Neuron (in vitro differentiated cells): ENCODE results near the gene DAB1.
"Not testable (repeated sequence)": the region's sequence is repeated elsewhere in the genome, so short reads cannot be mapped to it uniquely, and the experiment has no call there.

Experiments used
- H2AFZ ChIP-seq: one replicate; pipeline ENCODE4 v1.6.1; 2013; ENCODE audit warnings: low read depth, mild to moderate bottlenecking, inconsistent platforms, low read length, moderate library complexity
- H3K27me3 ChIP-seq: one replicate; pipeline ENCODE4 v1.6.1; 2013; ENCODE audit warnings: low read length; ENCODE audit not compliant: insufficient read depth
- H3K36me3 ChIP-seq: one replicate; pipeline ENCODE4 v1.6.1; 2013; ENCODE audit warnings: low read length; ENCODE audit not compliant: insufficient read depth
- H3K4me1 ChIP-seq: one replicate; pipeline ENCODE4 v1.6.1; 2013; ENCODE audit warnings: low read length; ENCODE audit not compliant: insufficient read depth
- H3K4me3 ChIP-seq: 2 replicates; pipeline ENCODE4 v1.5.1; 2013; ENCODE audit warnings: mild to moderate bottlenecking, low read length, moderate library complexity
- H3K9me3 ChIP-seq: one replicate; pipeline ENCODE4 v1.6.1; 2013; ENCODE audit warnings: low read length

Gene DAB1

GRCh38 chr1:57369889-57370288 is 54.0 kb downstream of the DAB1 start:
- Histone ChIP-seq H3K4me1 (no peaks in the 10 kb centered on the region), H3K27me3 (no peaks in the 10 kb centered on the region), H3K9me3 (peaks cover 9% of the 10 kb centered on the region), H3K4me3 (no peak overlapping the region), H3K36me3 (no peaks in the 10 kb centered on the region), H2AFZ (no peak overlapping the region)

- Histone ChIP-seq H3K36me3 (no peaks in the 10 kb centered on the region), H2AFZ (no peak overlapping the region), H3K4me3 (no peak overlapping the region), H3K4me1 (no peaks in the 10 kb centered on the region), H3K27me3 (no peaks in the 10 kb centered on the region), H3K9me3 (peaks cover 9% of the 10 kb centered on the region)
Measured at GRCh38 chr1:57367945-57368344, 55.9 kb downstream of the DAB1 start.

- no peak overlapping the region for H3K4me3 ChIP-seq
- H3K27me3 ChIP-seq = no peaks in the 10 kb centered on the region
- H2AFZ ChIP-seq = no peak overlapping the region
- H3K4me1 ChIP-seq = peaks cover 5% of the 10 kb centered on the region
- H3K9me3 ChIP-seq = peaks cover 6% of the 10 kb centered on the region
- H3K36me3 ChIP-seq = no peaks in the 10 kb centered on the region
Measured at GRCh38 chr1:57363643-57364042, 60.2 kb downstream of the DAB1 start.

- no peak overlapping the region for H3K4me3 ChIP-seq
- no peak overlapping the region for H2AFZ ChIP-seq
- no peaks in the 10 kb centered on the region for H3K27me3 ChIP-seq
- H3K4me1 ChIP-seq = peaks cover 5% of the 10 kb centered on the region
- H3K9me3 ChIP-seq = peaks cover 4% of the 10 kb centered on the region
- no peaks in the 10 kb centered on the region for H3K36me3 ChIP-seq
Measured at GRCh38 chr1:57363165-57363564, 60.7 kb downstream of the DAB1 start.

GRCh38 chr1:57362480-57362879 is 61.4 kb downstream of the DAB1 start:
- Histone ChIP-seq H2AFZ (no peak overlapping the region), H3K9me3 (no peaks in the 10 kb centered on the region), H3K4me3 (no peak overlapping the region), H3K36me3 (no peaks in the 10 kb centered on the region), H3K4me1 (peaks cover 5% of the 10 kb centered on the region), H3K27me3 (no peaks in the 10 kb centered on the region)

DNA sequence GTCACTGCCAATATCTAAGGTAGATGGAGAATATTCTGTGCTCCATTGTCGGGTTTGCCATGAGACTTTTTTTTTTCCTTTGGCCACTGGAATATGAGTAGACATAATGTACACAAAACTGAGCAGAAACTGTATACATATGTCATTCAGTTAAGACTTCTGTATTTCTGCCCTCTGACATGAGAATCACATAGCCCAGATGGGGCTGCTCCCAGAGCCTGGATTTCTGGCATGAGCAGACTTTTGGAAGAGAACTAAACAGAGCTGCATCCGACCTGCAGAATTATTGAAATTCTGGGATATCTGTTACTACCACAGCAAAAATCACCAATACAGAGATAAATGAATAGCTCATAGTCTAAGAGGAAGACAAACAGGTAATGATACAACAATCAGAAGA is 62.3 kb downstream of the DAB1 start:
- Histone ChIP-seq H3K9me3 (no peaks in the 10 kb centered on the region), H2AFZ (no peak overlapping the region), H3K4me3 (no peak overlapping the region), H3K36me3 (no peaks in the 10 kb centered on the region), H3K4me1 (peaks cover 5% of the 10 kb centered on the region), H3K27me3 (no peaks in the 10 kb centered on the region)

DNA sequence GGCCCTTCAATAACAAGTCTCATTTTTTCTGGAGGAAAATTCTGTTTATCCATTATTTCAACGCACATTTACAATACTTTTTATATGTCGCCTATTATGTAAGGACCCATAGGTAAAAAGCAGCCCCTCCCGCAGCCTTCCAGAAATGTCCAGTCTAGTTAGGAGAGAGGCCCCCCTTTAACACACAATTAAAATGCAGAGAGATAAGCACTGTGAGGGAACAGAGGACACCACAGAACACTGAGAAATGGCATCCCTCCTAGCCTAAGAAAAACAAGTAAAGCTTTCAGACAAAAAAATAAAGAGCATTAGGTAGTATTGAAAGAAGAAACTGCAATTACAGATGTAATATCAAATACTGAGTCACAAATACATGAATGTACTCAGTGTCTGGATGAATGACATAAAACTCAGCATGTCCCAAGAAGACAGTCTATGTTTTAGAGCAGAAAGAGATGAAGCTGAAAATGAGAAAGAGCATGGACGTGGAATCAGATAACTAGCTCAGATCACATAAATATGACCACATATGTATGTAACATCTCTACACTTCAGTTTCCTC is 62.9 kb downstream of the DAB1 start:
- no peak overlapping the region for H2AFZ ChIP-seq
- no peaks in the 10 kb centered on the region for H3K36me3 ChIP-seq
- H3K4me1 ChIP-seq = peaks cover 5% of the 10 kb centered on the region
- no peaks in the 10 kb centered on the region for H3K9me3 ChIP-seq
- no peaks in the 10 kb centered on the region for H3K27me3 ChIP-seq
- H3K4me3 ChIP-seq = no peak overlapping the region

DNA sequence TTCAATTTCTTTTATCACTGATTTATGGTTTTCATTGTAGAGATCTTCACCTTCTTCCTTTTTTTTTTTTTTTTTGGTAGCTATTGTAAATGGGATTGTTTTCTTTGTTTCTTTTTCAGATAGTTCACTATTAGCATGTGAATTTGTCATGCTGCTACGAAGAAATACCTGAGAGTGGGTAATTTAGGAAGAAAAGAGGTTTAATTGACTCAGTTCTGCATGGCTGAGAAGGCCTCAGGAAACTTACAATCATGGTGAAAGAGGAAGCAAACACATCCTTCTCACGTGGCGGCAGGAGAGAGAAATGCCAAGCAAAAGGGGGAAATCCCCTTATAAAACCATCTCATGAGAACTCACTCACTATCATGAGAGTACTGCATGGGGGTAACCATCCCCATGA is 66.4 kb downstream of the DAB1 start:
- Histone ChIP-seq H3K4me1 (peaks cover 5% of the 10 kb centered on the region), H3K36me3 (no peaks in the 10 kb centered on the region), H3K9me3 (no peaks in the 10 kb centered on the region), H3K4me3 (no peak overlapping the region), H2AFZ (no peak overlapping the region), H3K27me3 (no peaks in the 10 kb centered on the region)

- H2AFZ ChIP-seq = no peak overlapping the region
- H3K4me3 ChIP-seq = no peak overlapping the region
- H3K9me3 ChIP-seq = no peaks in the 10 kb centered on the region
- no peaks in the 10 kb centered on the region for H3K36me3 ChIP-seq
- no peaks in the 10 kb centered on the region for H3K27me3 ChIP-seq
- peaks cover 8% of the 10 kb centered on the region for H3K4me1 ChIP-seq
Measured at GRCh38 chr1:57353654-57354053, 70.2 kb downstream of the DAB1 start.

- Histone ChIP-seq H3K4me1 (peaks cover 8% of the 10 kb centered on the region), H3K4me3 (no peak overlapping the region), H3K36me3 (no peaks in the 10 kb centered on the region), H3K27me3 (no peaks in the 10 kb centered on the region), H2AFZ (no peak overlapping the region), H3K9me3 (no peaks in the 10 kb centered on the region)
Measured at GRCh38 chr1:57350610-57351009, 73.2 kb downstream of the DAB1 start.

DNA sequence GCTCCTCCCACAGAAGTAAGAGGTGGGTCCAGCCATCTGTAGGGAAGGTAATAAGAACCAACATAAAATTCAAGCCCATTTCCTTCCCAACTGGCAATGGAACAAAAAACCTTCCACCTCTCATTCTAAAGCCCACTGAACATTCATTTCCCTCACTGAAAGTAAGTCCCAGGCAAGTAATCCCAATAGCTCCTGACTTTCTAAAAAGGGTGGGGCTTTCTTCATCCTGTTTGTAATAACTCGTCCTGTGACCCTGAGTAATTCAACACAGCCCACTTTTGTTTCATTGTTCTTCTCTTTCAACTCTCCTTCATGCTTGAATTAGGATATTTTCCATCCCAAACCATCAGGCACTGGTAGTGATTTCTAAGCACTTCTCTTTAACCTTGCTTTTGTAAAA is 74.9 kb downstream of the DAB1 start:
- no peak overlapping the region for H2AFZ ChIP-seq
- H3K27me3 ChIP-seq = no peaks in the 10 kb centered on the region
- H3K36me3 ChIP-seq = no peaks in the 10 kb centered on the region
- no peaks in the 10 kb centered on the region for H3K9me3 ChIP-seq
- H3K4me3 ChIP-seq = no peak overlapping the region
- peaks cover 8% of the 10 kb centered on the region for H3K4me1 ChIP-seq

- Histone ChIP-seq H3K9me3 (no peaks in the 10 kb centered on the region), H3K4me3 (no peak overlapping the region), H3K27me3 (no peaks in the 10 kb centered on the region), H2AFZ (no peak overlapping the region), H3K4me1 (peaks cover 8% of the 10 kb centered on the region), H3K36me3 (peaks cover 3% of the 10 kb centered on the region)
Measured at GRCh38 chr1:57345916-57346315, 77.9 kb downstream of the DAB1 start.

DNA sequence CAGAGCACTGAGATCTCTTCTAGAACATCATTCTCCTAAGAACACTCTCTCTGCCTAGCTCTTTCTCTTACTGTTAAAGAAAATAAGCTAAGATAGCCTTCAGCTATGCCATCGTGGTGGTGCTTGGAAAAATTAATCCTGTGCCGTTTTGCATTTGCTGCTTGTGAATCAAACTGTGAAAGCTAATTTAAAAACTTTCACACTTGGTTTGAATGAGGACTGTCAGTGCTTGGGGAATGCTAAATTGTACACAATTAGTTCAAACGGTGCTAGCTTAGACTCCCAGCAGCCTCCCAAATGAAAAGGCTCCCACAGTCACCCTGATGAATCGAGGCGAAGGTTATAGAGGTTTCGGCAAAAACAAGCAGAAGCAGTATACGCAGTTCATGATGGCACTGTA is 79.6 kb downstream of the DAB1 start:
- Histone ChIP-seq H3K4me3 (no peak overlapping the region), H2AFZ (no peak overlapping the region), H3K4me1 (peaks cover 7% of the 10 kb centered on the region), H3K36me3 (peaks cover 3% of the 10 kb centered on the region), H3K27me3 (no peaks in the 10 kb centered on the region), H3K9me3 (no peaks in the 10 kb centered on the region)

- H3K9me3 ChIP-seq, H3K4me1 ChIP-seq, H3K4me3 ChIP-seq, H3K27me3 ChIP-seq, H2AFZ ChIP-seq, H3K36me3 ChIP-seq: not testable (repeated sequence)
Measured at GRCh38 chr1:57343298-57343915, 80.5 kb downstream of the DAB1 start.
